IPS-15b (cell line): ENCODE data around the gene SAP30.

Source experiments
- H3K27me3 ChIP-seq: one replicate; pipeline ENCODE4 v1.6.1; 2013; ENCODE audit warnings: low read length; ENCODE audit not compliant: control insufficient read depth, insufficient read depth
- H3K36me3 ChIP-seq: one replicate; pipeline ENCODE4 v1.6.1; 2013; ENCODE audit warnings: low read length; ENCODE audit not compliant: control insufficient read depth, insufficient read depth
- H3K4me1 ChIP-seq: one replicate; pipeline ENCODE4 v1.6.1; 2013; ENCODE audit warnings: mild to moderate bottlenecking, low read length; ENCODE audit not compliant: control insufficient read depth, insufficient read depth
- H3K4me3 ChIP-seq: one replicate; pipeline ENCODE4 v1.5.1; 2013; ENCODE audit warnings: low read depth, low read length
- H3K9ac ChIP-seq: one replicate; pipeline ENCODE4 v1.6.1; 2013; ENCODE audit warnings: low read depth, mild to moderate bottlenecking, low read length
- H3K9me3 ChIP-seq: one replicate; pipeline ENCODE4 v1.6.1; 2013; ENCODE audit warnings: mild to moderate bottlenecking, low read length; ENCODE audit not compliant: control insufficient read depth, insufficient read depth

The SAP30 gene

GRCh38 chr4:173420324-173420752 lies 49.6 kb downstream of the SAP30 start:
- Histone ChIP-seq H3K4me1 (no peaks in the 10 kb centered on the region), H3K27me3 (no peaks in the 10 kb centered on the region), H3K36me3 (no peaks in the 10 kb centered on the region), H3K4me3 (no peak overlapping the region), H3K9me3 (no peaks in the 10 kb centered on the region), H3K9ac (no peak overlapping the region)

GRCh38 chr4:173420801-173421200 lies 50.0 kb downstream of the SAP30 start:
- Histone ChIP-seq H3K9ac (no peak overlapping the region), H3K27me3 (no peaks in the 10 kb centered on the region), H3K4me3 (no peak overlapping the region), H3K4me1 (no peaks in the 10 kb centered on the region), H3K36me3 (no peaks in the 10 kb centered on the region), H3K9me3 (no peaks in the 10 kb centered on the region)

- Histone ChIP-seq H3K27me3 (no peaks in the 10 kb centered on the region), H3K9me3 (no peaks in the 10 kb centered on the region), H3K4me3 (no peak overlapping the region), H3K36me3 (no peaks in the 10 kb centered on the region), H3K4me1 (no peaks in the 10 kb centered on the region), H3K9ac (no peak overlapping the region)
These were observed 54.4 kb downstream of the SAP30 start for GRCh38 chr4:173424899-173425805.

GRCh38 chr4:173426064-173426463 lies 55.3 kb downstream of the SAP30 start:
- Histone ChIP-seq H3K4me1 (no peaks in the 10 kb centered on the region), H3K27me3 (no peaks in the 10 kb centered on the region), H3K4me3 (no peak overlapping the region), H3K9me3 (no peaks in the 10 kb centered on the region), H3K9ac (no peak overlapping the region), H3K36me3 (no peaks in the 10 kb centered on the region)
